ENCODE measurements around the gene OTOS.

- TF ChIP-seq CTCF (IDR thresholded peaks at IDR 0.05) (no peak), POLR2A (IDR thresholded peaks at IDR 0.05) (no peak)
These were observed 2.7 kb downstream of the OTOS start for GRCh38 chr2:240137596-240138253.
